Fibroblast of pulmonary artery (primary cell): ENCODE data around the gene TTC39A.

ENCODE experiments used
- DNase-seq: peaks from one replicate; pipeline ENCODE4 v3.0.0-alpha.2; 2010; ENCODE audit warnings: low read depth
- H3K4me3 ChIP-seq: replicated peaks from 2 replicates; pipeline ENCODE4 v1.5.1; 2011; ENCODE audit warnings: low read depth, mild to moderate bottlenecking, control low read depth, low read length, moderate library complexity
- CTCF ChIP-seq: IDR thresholded peaks from 2 replicates; pipeline ENCODE4 v1.5.1; 2011; ENCODE audit warnings: mild to moderate bottlenecking, control low read depth, low read length, inconsistent platforms; ENCODE audit errors: missing control alignments

The TTC39A gene

DNA sequence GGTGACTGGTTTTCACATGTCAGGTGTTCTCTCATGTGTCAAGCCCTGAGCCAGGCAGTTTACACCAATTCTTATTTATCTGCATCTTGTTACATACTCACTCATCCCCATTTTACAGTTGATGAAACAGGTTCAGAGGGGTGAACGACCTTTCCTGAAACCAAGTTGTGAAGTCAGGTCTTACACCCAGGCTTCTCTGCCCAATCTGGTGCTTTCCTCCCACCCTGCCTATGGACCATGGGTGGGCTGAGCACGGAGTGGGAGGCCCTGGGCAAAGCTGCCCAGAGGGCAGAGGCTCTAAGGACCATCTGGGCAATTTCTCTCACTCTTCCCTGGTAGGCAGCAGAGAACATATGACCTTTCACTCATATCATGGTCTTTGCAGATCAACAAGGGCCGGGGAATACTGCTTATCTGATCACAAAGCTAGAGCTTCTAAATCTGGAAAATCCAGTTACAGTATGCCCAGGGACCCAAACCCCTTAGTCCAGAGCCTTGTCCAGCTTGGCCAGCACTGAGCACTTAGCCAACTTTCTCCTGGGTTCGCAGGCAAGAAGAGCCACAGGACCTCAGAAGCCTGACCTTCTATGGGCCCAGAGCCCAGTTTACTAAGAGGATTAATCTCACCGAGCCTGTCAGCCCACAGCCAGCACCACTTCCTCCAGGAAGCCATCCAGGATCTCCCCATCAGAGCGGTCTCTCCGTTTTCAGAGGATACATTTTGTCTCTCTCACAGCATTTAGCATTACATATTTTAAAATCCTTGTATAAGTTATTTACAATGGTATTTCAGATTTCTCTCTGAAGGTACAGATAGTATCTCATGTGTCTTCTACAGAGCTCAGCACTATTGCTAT lies 16.0 kb upstream of the TTC39A start:
- no peak for DNase-seq
- no peak overlapping the region for H3K4me3 ChIP-seq
- no peak for TF ChIP-seq CTCF

DNA sequence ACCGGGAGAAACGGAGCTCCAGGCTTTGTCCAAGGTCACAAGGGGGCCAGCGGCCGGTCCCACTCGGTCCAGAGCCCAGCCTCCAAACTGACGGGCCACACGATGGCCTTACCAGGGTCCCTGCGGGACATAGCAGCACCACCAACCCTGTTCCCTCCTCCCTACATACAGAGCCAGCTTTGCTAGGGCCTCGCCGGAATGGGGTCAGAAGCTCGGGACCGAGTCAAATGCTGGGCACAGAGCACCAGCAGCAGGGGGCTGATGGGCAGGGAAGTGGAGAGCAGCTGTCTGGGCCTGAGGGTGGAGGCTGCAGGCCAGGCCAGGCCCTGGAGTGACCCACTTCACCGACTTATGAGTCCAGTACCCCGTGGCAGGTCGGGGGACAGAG lies 14.9 kb upstream of the TTC39A start:
- DNase-seq = no peak
- H3K4me3 ChIP-seq = no peak overlapping the region
- no peak for TF ChIP-seq CTCF

DNA sequence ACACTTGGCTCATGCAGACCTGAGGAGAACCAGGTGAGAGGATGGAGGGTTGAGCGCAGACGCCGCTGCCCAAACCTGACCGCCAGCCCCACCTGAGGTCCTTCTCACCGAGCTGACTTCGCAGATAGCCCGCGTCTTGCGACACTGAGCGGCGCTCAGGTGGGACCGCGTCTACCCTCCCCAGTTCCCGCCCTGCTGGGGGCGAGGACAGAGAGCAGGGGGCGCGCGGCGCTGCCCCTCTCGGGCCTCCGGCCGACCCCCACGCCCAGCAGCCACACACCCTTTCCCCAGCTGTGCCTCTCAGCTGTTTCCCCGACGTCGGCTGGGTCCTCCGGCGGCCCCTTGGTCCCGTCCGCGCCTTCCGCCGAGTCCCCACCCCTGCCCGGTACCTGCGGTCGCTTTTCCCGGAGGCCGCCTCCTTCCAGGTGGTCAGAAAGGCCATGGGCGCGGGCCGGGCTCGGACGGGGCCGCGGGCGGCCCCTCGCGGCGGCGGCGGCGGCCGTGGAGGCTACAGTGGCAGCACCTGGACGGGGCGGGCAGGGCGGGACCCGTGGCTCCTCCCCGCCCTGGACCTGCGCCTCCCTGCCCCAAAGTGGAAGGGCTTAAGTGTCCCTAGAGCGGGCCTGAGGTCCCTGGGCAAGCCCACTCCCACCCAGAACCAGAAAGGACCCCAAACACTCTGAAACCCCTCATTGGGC lies 14.4 kb upstream of the TTC39A start:
- no peak for DNase-seq
- no peak for TF ChIP-seq CTCF
- H3K4me3 ChIP-seq = peak overlapping the region; percentile 21

- TF ChIP-seq CTCF = no peak
- no peak overlapping the region for H3K4me3 ChIP-seq
- no peak for DNase-seq
These were observed 13.9 kb upstream of the TTC39A start for GRCh38 chr1:51344276-51344601.

DNA sequence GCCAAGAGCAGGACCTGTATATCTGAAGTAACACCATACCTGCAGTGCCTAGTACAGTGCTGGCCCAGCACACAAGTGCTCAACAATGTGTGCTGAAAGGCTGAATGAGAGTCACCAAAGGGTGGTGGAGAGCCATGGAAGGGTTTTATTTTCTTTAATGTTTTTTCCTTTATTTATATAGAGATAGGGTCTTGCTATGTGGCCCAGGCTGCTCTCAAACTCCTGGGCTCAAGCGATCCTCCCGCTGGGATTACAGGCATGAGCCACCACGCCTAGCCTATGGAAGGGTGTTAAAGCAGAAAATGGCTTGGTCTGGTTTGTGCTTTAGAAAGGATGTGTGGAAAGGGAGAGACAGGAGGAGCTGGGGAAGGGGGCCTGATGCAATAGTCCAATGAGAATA lies 13.3 kb upstream of the TTC39A start:
- no peak overlapping the region for H3K4me3 ChIP-seq
- TF ChIP-seq CTCF = no peak
- DNase-seq = no peak

GRCh38 chr1:51342591-51343206 lies 12.3 kb upstream of the TTC39A start:
- no peak overlapping the region for H3K4me3 ChIP-seq
- no peak for TF ChIP-seq CTCF
- no peak for DNase-seq
